GM19023 (cell line): ENCODE measurements around the gene PTBP2.
"Not testable (repeated sequence)": the region's sequence is repeated elsewhere in the genome, so short reads cannot be mapped to it uniquely, and the experiment has no call there.

Experiments used
- ATAC-seq: cut with Tn5 transposase; IDR thresholded peaks from one replicate; pipeline ENCODE4 v1.9.1; 2021; ENCODE audit warnings: mild to moderate bottlenecking, moderate library complexity; ENCODE audit not compliant: unreplicated experiment

The PTBP2 gene

DNA sequence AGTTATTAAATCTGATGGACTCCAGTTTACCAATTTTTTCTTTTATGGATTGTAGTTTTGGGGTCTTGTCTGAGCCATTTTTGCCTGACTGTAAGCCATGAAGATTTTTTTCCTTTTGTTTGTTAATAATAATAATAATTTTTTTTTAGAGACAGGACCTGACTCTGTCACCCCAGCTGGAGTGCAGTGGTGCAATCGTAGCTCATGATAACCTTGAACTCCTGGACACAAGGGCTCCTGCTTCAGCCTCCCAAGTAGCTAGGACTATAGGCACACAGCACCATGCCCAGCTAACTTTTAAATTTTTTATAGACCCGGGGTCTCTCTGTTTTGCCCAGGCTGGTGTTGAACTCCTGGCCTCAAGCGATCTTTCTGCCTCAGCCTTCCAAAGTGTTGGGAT is 6.3 kb downstream of the PTBP2 start:
- ATAC-seq: no peak

DNA sequence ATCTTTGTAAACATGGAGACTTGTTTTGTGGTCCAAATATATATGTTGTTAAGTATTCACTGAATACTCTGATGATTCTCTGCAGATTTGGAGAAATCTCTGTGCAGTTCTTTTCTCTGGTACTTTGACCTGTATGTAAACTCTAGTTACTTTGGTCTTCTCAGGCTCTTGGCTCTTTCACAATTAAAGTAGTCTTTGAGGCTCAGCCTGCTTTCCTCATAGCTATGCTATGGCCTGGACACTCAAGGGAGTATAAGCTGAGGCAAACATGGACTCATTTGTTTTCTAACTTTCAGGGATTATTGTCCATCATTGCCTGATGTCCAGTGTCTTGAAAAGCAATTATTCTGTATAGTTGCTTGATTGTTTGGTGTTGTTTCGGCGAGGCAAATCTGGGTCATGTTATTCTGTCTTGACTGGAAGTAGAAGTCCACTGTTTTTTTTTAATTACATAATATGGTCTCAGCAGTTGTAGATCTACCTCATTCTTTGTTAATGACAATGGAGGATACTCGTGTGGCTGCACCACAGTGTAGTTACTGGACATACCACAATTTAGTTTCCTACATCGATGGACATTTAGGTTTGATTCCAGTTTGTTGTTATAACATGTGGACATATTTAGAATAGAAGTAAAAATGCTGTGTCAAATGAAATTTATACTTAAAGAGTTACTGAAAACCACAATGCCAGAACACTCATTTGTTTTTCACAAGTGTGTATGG is 9.2 kb downstream of the PTBP2 start:
- no peak for ATAC-seq

DNA sequence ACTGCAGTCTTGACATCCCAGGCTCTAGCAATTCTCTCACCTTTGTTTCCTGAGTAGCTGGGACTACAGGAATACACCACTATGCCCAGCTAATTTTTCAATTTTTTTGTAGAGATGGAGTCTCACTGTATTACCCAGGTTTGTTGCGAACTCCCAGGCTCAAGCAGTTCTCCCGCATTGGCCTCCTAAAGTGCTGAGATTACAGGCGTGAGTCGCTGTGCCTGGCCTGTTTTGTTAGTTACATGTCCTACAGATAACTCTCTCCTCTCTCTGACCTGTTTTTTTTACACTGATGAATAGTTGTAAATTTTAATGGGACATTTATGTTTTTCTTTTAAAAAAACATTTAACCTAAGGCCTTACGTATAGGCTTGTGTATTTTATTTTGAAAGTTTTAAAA is 19.8 kb downstream of the PTBP2 start:
- no peak for ATAC-seq

DNA sequence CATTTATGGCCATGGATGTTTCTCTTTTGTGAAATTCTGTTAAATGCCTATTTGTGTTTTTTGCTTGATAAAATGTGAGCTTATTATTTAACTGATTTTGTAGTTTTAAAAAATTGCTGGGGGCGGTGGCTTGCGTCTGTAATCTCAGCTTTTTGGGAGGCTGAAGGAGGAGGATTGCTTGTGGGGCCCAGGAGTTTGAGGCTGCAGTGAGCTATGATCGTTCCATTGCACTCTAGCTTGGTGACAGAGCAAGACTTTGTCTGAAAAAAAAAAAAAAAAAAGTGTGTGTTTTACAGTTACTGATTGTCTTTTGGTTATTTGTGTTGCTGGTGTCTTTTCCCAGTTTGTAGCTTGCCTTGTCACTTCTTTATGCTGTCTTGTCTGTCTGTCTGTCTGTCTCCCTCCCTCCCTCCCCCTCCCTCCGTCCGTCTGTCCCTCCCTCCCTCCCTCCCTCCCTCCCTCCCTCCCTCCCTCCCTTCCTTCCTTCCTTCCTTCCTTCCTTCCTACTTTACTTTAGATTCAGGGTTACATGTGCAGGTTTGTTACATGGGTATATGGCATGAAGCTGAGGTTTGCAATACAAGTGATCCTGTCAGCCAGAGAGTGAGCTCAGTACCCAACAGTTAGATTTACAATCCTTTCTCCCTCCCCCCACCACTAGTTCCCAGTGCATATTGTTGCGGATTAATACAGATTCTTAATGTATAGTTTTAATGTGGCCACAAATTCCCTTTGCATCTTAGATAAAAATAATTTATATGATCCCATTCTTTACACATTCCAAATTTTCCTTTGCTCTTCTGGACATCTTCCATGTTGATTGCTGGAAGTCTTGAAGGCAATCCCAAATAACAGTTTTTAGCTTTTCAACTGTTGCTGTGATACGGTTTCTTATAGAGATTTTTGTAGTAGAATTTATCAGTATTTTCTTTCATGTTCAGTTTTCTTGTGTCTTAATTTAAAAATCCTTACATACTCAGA is 25.1 kb downstream of the PTBP2 start:
- no peak for ATAC-seq

DNA sequence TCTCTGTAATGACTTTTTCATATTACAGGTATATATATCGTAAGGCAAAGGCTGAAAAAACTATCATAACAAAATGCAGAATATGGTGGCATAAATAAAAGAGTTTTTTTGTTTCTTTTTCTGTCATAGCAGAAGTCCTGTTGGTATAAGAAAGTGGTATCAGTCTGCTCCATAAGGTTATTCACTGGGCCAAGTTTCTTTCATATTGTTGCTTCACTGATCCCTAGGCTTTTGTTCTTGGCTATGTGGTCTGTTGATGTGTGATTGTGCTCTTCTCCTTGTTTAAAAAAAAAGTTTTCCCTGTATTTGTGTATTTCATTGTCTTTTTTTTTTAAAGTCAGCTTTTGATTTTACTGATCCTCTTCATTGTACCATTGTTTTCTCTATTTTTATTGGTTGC is 26.0 kb downstream of the PTBP2 start:
- ATAC-seq: no peak

DNA sequence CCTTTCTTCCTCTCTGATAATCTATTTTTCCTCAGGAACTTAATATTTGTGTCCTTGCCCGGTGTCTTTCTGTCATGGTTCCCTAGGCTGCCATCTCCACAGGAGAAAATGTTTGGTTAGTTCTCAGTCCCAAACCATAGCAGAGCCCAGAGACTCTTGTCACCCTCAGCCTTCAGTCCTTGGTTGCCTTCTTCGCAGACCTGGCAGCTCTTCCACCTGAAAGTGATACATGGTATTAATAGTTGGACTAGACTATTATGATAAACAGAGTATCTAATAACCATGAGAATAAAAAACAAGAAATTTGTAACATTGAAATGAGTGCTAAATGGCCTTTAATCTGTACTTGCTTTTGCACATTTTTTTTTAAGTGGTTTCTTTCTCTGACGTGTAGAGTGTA is 26.5 kb downstream of the PTBP2 start:
- ATAC-seq: no peak

DNA sequence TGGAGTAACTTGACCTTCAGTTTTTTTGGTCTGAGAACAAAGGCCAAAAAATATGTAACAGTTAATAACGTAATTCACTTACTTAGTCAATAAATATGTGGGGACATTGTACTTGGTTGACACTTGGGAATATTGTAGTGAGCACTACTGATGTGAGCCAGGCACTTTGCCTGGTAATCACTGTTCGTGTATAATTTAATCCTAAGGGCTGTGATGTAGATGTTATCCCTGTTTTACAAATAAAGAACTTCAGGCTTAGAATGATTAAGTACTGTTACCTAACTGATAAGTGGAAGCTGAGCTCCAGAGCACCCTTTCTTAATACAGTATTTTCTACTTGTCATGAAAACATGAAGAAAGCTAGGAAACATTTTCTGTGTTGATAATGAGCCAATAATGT is 28.0 kb downstream of the PTBP2 start:
- ATAC-seq: no peak

DNA sequence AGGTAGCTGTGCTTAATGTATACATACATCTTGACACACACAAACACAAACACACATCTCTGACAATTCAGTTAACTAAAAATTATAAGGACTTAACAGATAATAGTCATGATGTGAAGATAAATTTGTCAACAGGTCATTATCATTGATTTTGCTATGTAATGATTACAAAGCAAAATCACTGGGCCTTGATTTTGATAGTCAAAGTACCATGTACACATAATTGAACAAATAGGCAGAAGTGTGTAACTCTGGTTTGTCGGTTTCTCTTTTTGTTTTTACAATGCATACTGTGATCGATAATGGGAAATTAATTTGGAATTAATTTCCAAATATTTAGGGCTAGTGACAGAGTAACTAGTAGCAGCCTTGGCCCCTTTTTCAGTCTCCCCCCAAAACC is 30.8 kb downstream of the PTBP2 start:
- ATAC-seq: no peak

DNA sequence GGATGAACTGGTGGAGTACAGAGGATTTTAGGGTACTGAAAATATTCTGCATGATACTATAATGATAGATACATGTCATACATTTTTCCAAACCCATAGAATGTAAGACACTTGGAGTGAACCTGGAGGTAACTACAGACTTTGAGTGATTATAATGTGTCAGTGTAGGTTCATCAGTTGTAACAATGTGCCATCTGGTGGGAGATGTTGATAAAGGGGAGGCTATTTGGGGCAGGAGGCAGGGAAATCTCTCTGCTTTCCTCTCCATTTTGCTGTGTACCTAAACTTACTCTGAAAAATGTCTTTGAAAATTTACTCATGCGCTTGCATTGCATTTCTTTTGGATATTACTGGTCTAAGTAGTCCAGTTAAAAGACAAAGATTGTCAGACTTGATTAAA is 35.2 kb downstream of the PTBP2 start:
- no peak for ATAC-seq

DNA sequence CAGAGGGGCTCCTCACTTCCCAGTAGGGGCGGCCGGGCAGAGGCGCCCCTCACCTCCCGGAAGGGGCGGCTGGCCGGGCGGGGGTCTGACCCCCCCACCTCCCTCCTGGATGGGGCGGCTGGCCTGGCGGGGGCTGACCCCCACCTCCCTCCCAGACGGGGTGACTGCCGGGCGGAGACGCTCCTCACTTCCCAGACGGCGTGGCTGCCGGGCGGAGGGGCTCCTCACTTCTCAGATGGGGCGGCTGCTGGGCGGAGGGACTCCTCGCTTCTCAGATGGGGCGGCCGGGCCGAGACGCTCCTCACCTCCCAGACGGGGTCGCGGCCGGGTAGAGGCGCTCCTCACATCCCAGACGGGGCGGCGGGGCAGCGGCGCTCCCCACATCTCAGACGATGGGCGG is 41.0 kb downstream of the PTBP2 start:
- ATAC-seq: not testable (repeated sequence)

DNA sequence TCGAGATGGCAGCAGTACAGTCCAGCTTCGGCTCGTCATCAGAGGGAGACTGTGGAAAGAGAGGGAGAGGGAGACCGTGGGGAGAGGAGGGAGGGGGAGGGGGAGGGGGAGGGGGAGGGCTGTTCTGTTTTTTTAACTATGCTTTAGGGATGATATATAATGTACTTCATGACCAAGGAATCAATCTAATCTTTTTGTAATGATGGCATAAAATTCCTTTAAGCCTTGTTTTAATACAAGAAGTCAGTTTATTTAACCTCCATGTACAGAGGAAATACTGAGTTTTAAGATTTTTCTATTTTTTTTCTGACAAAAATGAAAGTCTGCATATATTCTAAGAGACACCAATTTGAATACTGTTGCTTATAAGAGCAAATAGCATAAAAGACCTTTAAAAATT is 41.9 kb downstream of the PTBP2 start:
- ATAC-seq: no peak

DNA sequence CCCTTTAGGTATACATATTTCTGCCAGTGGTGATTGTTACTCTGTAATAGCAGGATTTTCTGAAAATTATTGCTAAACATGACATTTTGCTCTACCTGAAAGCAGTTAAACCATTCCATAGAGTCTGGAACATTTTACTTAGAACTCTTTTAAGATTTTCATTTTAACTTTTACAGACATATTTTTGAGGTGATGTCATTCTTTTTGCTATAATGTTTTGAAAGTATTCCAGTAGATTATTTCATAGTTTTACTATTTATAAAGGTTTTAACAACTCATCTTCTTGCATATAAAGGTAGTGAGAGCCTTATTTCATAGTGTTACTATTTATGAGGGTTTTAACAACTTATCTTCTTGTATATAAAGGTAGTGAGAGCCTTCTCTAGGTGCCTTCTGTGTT is 42.9 kb downstream of the PTBP2 start:
- ATAC-seq: no peak

DNA sequence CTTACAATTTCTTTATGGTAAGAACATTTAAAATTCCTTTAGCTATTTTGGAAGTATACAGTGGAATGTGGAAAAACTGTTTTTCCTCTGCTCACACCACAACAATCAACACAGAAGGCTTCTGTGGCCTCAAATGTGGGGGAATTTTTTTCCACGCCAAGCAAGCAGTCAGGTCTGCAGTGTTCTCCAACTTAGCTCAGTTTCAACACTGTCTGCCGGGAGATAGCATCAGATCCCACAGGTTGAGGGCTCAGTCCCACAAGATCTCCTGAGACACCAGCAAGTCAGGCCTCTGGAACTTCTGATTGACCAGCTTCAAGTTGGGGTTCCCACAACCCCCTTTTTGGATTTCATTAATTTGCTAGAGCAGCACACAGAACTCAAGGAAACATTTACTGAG is 50.3 kb downstream of the PTBP2 start:
- ATAC-seq: no peak

DNA sequence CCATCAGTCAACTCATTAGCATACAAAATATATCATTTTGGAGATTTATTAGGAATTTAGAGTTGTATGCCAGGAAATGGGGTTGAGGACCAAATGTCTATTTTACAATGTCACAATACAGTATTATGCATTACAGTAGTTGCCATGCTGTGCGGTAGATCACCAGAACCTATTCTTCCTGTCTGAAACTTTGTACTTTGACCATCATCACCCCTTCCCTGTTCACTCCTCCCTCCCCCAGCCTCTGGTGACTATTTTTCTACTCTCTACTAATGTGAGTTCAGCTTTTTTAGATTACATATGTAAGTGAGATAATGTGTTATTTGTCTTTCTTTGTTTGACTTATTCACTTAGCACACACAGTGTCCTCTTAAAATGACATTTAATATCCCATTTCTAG is 50.8 kb downstream of the PTBP2 start:
- ATAC-seq: no peak

DNA sequence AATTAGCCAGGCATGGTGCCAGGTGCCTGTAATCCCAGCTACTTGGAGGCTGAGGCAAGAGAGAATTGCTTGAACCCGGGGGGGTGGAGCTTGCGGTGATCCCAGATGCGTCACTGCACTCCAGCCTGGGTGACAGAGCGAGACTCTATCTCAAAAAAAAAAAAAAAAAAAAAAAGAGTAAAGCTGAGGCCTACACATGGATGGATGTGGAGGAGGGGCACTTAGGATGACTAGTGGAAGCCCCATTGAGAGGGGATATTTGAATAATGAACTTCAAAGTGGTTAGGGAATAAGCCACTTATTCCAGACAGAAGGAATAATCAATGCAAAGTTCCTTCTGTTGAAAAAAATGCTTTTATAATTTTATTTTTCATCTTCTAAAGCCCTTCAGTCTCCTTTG is 51.4 kb downstream of the PTBP2 start:
- no peak for ATAC-seq

DNA sequence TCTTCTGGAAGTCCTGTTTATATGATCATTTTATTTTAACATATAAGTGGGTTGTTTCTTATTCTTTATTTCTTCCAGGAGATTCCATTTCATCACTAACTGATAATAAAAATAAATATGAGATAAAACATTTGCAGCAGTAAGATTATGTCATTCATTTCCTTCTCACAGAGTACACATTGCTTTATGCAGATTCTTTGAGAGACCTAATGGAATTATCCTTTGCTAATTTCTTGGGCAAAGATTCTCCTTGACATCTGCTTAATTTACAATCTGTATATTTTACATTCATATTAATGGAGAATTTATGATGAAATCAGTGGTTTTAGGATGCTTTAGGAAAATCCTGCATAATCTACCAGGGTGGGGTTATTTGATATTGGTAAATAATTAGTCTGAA is 60.6 kb downstream of the PTBP2 start:
- no peak for ATAC-seq

DNA sequence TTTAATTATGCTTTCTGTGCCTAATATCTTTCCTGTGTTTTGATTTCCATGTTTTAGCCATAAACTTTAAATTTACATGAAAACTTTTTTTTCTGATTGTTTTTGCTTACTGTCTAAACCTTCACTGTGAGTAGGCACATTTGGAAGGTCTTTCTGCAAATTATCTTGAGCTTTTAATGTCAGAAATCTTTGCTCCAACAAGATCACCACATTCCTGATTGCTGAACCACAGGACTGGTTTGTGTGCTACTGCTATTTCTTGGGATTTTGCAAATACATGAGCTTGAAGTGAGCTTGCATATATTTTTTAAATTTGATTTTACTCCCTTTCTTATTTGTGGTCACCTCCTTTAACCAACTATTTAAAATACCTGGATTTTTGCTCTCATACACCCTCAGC is 61.3 kb downstream of the PTBP2 start:
- ATAC-seq: no peak

DNA sequence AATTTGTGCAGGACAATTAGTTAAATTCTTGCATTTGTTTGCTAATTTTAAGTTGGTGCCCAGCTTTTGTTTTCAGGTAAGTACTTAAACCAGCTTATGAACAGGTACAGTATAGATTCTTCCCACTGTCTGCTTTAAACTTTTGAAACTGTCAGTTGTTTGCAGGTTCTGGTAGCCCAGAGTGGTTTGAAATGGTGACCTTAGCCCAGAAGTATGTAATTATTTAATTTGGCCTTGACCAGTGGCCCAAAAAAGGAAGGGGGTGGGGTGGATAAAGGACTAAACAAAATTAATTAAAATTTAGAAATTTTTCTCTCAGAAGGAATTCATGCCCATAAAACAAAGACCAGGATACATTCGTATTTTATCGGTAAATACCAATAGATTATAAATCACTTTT is 69.0 kb downstream of the PTBP2 start:
- ATAC-seq: no peak

DNA sequence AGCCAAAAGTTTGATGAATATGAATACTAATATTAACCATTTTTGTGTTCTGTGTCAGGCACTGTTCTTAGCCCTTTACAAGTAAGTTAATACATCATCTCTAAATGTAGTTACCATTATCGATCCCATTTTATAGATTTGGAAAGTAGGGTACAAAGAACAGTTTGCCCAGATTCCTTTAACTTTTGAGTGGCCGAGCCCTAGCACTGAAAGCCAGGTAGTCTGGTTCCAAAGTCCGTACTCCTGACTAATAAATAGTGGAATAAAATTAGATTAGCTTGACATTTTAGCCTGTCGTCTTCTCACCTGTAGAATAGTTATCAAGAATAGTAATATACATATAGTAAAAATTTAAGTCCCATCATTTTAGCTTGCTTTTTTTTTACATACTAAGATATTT is 70.6 kb downstream of the PTBP2 start:
- no peak for ATAC-seq

DNA sequence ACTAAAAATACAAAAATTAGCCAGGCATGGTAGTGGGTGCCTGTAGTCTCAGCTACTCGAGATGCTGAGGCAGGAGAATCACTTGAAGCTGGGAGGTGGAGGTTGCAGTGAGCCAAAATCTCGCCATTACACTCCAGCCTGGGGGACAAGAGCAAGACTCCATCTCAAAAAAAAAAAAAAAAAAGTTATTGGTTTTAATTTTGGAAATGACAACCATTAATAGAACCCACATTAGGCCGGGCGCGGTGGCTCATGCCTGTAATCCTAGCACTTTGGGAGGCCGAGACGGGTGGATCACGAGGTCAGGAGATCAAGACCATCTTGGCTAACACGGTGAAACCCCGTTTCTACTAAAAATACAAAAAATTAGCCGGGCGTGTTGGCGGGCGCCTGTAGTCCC is 80.1 kb downstream of the PTBP2 start:
- not testable (repeated sequence) for ATAC-seq

DNA sequence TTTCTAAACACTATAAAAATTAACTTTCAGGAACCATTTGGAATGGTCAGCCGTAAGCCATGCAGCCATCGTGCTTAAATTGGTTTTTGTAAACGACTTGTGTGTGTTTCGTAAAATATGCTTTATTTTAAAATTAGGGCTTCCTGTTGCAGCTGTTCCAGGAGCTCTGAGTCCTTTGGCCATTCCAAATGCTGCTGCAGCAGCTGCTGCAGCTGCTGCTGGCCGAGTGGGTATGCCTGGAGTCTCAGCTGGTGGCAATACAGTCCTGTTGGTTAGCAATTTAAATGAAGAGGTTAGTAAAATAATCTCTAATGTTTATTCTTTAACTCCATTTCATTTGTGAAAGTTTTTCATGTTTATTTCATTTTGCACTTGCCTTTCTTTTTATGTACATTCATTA is 83.1 kb downstream of the PTBP2 start:
- no peak for ATAC-seq

DNA sequence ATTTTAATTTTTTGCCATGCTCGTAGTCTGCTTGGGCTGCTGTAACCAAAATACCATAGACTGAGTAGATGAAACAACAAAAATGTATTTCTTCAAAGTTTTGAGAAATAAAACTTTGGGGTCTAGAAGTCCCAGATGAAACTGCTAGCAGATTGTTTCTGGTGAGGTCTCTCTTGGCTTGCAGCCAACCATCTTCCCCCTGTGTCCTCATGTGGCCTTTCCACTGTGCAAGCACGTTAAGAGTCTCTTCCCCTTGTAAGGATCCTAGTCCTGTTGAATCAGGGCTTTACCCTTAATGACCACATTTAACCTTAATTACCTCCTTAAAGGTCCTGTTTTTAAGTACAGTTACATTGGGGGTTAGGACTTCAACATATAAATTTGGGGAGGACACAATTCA is 86.6 kb downstream of the PTBP2 start:
- no peak for ATAC-seq
